ENCODE results near the gene SVIL.
A peak's percentile ranks its signal among the peaks of the same experiment; 100 is the strongest.

The SVIL gene

GRCh38 chr10:29479981-29480954, 154.5 kb downstream of the SVIL start:
- TF ChIP-seq, protein P1, sequence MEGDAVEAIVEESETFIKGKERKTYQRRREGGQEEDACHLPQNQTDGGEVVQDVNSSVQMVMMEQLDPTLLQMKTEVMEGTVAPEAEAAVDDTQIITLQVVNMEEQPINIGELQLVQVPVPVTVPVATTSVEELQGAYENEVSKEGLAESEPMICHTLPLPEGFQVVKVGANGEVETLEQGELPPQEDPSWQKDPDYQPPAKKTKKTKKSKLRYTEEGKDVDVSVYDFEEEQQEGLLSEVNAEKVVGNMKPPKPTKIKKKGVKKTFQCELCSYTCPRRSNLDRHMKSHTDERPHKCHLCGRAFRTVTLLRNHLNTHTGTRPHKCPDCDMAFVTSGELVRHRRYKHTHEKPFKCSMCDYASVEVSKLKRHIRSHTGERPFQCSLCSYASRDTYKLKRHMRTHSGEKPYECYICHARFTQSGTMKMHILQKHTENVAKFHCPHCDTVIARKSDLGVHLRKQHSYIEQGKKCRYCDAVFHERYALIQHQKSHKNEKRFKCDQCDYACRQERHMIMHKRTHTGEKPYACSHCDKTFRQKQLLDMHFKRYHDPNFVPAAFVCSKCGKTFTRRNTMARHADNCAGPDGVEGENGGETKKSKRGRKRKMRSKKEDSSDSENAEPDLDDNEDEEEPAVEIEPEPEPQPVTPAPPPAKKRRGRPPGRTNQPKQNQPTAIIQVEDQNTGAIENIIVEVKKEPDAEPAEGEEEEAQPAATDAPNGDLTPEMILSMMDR (IDR thresholded peaks at IDR 0.05; ENCODE audit: unreplicated experiment in 3 of 3), result no peak
- Mint-ChIP-seq H3K4me1 (peaks cover 25% of the 10 kb centered on the region), H3K9me3 (no peaks in the 10 kb centered on the region), H3K4me3 (no peak overlapping the region), H3K27ac (peak overlapping the region in 2 of 3 experiments; percentile 31 to 37), H3K36me3 (ENCODE audit: low read depth) (peaks cover 56% of the 10 kb centered on the region), H3K27me3 (ENCODE audit: low read depth) (no peaks in the 10 kb centered on the region)

DNA sequence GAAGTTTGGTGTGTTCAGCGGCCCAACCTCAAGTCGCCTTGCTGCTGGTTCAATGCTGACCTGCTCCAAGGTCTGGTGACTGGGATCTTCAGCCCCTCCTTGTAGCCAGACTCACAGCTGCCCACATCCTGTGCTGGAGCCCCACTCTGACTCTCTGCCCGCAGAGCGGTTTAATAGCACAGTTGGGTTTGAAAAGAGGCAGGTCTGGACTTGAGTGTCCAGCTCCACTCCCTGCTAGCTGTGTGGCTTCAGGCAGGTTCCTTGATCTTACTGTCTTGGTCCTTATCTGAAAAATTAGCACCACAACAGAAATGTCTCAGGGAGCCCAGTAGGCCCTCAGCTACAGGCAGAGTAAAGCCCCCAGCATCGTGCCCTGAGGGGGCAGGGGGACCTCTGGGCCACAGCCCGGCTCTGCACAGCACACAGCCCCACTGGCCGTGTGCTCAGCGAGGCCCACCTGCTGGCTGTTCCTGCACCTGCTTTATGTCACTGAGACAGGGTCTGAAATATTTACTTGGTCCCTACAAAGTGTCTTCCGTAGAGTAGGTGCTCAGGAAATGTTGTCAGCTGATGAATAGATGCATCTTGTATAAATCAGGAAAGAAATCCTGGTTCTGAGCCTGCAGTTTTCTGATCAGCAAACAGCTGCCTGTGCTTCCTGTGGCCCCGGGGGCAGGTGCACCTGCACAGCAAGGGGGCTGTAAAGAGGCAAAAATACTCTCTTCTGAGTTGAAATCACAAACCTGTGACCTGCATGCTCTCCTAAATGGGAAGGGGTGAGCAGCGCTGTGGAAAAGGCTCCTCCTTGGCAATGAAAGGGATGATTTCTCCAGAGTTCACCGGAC, 155.5 kb downstream of the SVIL start:
- Mint-ChIP-seq H3K27me3 (ENCODE audit: low read depth) (no peaks in the 10 kb centered on the region), H3K4me3 (no peak overlapping the region), H3K27ac (peak overlapping the region in 1 of 3 experiments; percentile 31), H3K9me3 (no peaks in the 10 kb centered on the region), H3K36me3 (ENCODE audit: low read depth) (peaks cover 49% of the 10 kb centered on the region), H3K4me1 (peaks cover 18% of the 10 kb centered on the region)
- TF ChIP-seq, protein P1 (IDR thresholded peaks at IDR 0.05; ENCODE audit: unreplicated experiment in 3 of 3), result no peak

DNA sequence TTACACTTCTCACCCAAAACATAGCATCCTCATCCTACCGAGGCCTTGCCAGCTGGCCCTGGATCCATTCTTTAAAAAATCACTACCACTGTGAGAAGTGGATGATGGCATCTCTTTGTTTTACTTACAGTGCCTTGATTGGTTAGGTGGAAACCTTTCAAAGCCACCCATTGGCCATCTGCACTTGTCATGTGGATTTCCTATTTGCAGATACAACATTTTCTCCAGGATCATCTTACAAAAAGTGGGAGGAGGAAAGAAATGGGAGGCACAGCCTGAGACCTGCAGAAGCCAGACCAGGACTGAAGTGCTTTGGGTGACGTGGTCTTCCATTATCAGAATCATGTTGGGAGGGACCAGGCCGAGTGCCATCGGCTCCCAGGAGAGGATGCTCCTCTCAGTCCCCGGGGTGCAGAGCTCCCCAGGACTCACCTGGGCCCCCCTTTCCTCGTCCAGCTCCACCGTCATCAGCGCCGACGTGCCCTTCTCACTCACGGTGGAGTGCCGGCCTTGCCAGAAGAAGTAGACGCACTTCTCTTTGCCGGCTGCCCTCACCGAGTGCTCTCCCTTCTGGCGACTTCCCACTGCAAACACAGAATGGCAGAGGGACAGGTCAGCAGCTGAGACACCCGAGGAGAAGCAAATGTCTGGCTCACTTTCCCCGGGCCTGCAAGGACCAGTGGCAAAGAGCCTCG, 161.2 kb downstream of the SVIL start:
- Mint-ChIP-seq H3K27me3 (ENCODE audit: low read depth) (no peaks in the 10 kb centered on the region), H3K9me3 (no peaks in the 10 kb centered on the region), H3K36me3 (ENCODE audit: low read depth) (peaks cover 65% of the 10 kb centered on the region), H3K4me1 (peaks cover 23% of the 10 kb centered on the region), H3K4me3 (no peak overlapping the region), H3K27ac (peak overlapping the region in 1 of 3 experiments; percentile 57)
- TF ChIP-seq, protein P1 (IDR thresholded peaks at IDR 0.05; ENCODE audit: unreplicated experiment in 3 of 3), result no peak

GRCh38 chr10:29473087-29473356, 161.7 kb downstream of the SVIL start:
- TF ChIP-seq, protein P1 (IDR thresholded peaks at IDR 0.05; ENCODE audit: unreplicated experiment in 3 of 3), result no peak
- Mint-ChIP-seq H3K27me3 (ENCODE audit: low read depth) (no peaks in the 10 kb centered on the region), H3K27ac (peak overlapping the region; percentile 48 to 65 (median 57)), H3K4me1 (peaks cover 23% of the 10 kb centered on the region), H3K9me3 (no peaks in the 10 kb centered on the region), H3K4me3 (no peak overlapping the region), H3K36me3 (ENCODE audit: low read depth) (peaks cover 66% of the 10 kb centered on the region)

- Mint-ChIP-seq H3K4me1 (peaks cover 23% of the 10 kb centered on the region), H3K27me3 (ENCODE audit: low read depth) (no peaks in the 10 kb centered on the region), H3K27ac (peak overlapping the region; percentile 48 to 65 (median 57)), H3K36me3 (ENCODE audit: low read depth) (peaks cover 69% of the 10 kb centered on the region), H3K4me3 (no peak overlapping the region), H3K9me3 (no peaks in the 10 kb centered on the region)
- TF ChIP-seq, protein P1 (IDR thresholded peaks at IDR 0.05; ENCODE audit: unreplicated experiment in 3 of 3), result no peak
Observed at GRCh38 chr10:29472301-29473086, 162.3 kb downstream of the SVIL start.
